PC-3 (cell line): ENCODE data around the gene EGF. TPM values are rescaled to one million over a fixed set of nuclear protein-coding genes. Genes with fewer than 3 reads are reported as not detected.

Source experiments
- ATAC-seq: fragments of 200-7000 bp; cut with Tn5 transposase; 2 replicates; pipeline ENCODE4 v1.9.1; 2020; ENCODE audit warnings: mild to moderate bottlenecking, moderate library complexity
- BruUV-seq: library from RNA; stranded (reverse); fragments of 400-500 nt; replicated peaks from 2 replicates; lab custom pipeline; 2021; lab: Mats Ljungman, UMichigan
- CTCF ChIA-PET: fragments of 300-600 bp; sonication (Branson Sonifier 250); formaldehyde crosslinking; loops from one replicate; lab custom pipeline; 2022; ENCODE audit warnings: antibody characterized with exemption; lab: Charles Lee
- POLR2A ChIA-PET: fragments of 300-600 bp; sonication (Branson Sonifier 250); formaldehyde crosslinking; loops from one replicate; lab custom pipeline; 2022; ENCODE audit warnings: antibody characterized with exemption; ENCODE audit not compliant: unreplicated experiment; lab: Charles Lee
- DNase-seq: peaks from one replicate; pipeline ENCODE4 v3.0.0-alpha.2; 2015
- H2AFZ ChIP-seq: fragments of 300-600 bp; sonication (generic); 2 replicates; pipeline ENCODE4 v1.6.0; 2016; ENCODE audit warnings: antibody characterized with exemption, low read length
- H3F3A ChIP-seq: fragments of 300-600 bp; sonication (generic); one replicate; pipeline ENCODE4 v1.6.0; 2017; ENCODE audit warnings: antibody characterized with exemption, low read length, control low read depth, mild to moderate bottlenecking; ENCODE audit not compliant: unreplicated experiment
- H3K27ac ChIP-seq: fragments of 300-600 bp; sonication (generic); 2 replicates; pipeline ENCODE4 v1.5.1; 2016; ENCODE audit warnings: mild to moderate bottlenecking, low read length
- H3K27me3 ChIP-seq: fragments of 300-600 bp; sonication (generic); 2 replicates; pipeline ENCODE4 v1.6.1; 2016; ENCODE audit warnings: low read length, mixed read lengths
- H3K36me3 ChIP-seq: fragments of 300-600 bp; sonication (generic); 2 replicates; pipeline ENCODE4 v1.6.1; 2016; ENCODE audit warnings: low read depth, mixed run types, low read length, mixed read lengths
- H3K4me1 ChIP-seq: fragments of 300-600 bp; sonication (generic); 2 replicates; pipeline ENCODE4 v1.5.1; 2016; ENCODE audit warnings: low read length; ENCODE audit not compliant: insufficient read depth
- H3K4me2 ChIP-seq: fragments of 300-600 bp; sonication (generic); 2 replicates; pipeline ENCODE4 v1.6.0; 2016; ENCODE audit warnings: low read length
- H3K4me3 ChIP-seq: fragments of 300-600 bp; sonication (generic); 2 replicates; pipeline ENCODE4 v1.5.1; 2016; ENCODE audit warnings: mild to moderate bottlenecking, low read length, mixed read lengths
- H3K79me2 ChIP-seq: fragments of 300-600 bp; sonication (generic); 2 replicates; pipeline ENCODE4 v1.6.1; 2017; ENCODE audit warnings: low read length, mixed read lengths
- H3K9ac ChIP-seq: fragments of 300-600 bp; sonication (generic); 2 replicates; pipeline ENCODE4 v1.6.0; 2016; ENCODE audit warnings: mild to moderate bottlenecking, low read length
- H3K9me2 ChIP-seq: fragments of 300-600 bp; sonication (generic); replicated peaks from 2 replicates; pipeline ENCODE4 v1.6.1; 2016; ENCODE audit warnings: mixed run types, low read length, mixed read lengths
- H3K9me3 ChIP-seq: fragments of 300-600 bp; sonication (generic); 2 replicates; pipeline ENCODE4 v1.6.1; 2016; ENCODE audit warnings: low read length, mixed read lengths
- H4K20me1 ChIP-seq: fragments of 300-600 bp; sonication (generic); 2 replicates; pipeline ENCODE4 v1.6.1; 2016; ENCODE audit warnings: low read length, mixed read lengths
- CTCF ChIP-seq: fragments of 300-600 bp; sonication (generic); conservative IDR thresholded peaks from 2 replicates; pipeline ENCODE4 v1.5.1; 2017; ENCODE audit warnings: antibody characterized with exemption, low read depth, mild to moderate bottlenecking, low read length
- EZH2 ChIP-seq: fragments of 300-600 bp; sonication (generic); IDR thresholded peaks from one replicate; pipeline ENCODE4 v1.6.1; 2017; ENCODE audit warnings: antibody characterized with exemption, mild to moderate bottlenecking, low read length; ENCODE audit not compliant: unreplicated experiment
- EZH2phosphoT487 ChIP-seq: fragments of 300-600 bp; sonication (generic); IDR thresholded peaks from 2 replicates; pipeline ENCODE4 v1.6.1; 2018; ENCODE audit warnings: mild to moderate bottlenecking, antibody characterized with exemption, low read length, borderline replicate concordance
- intact Hi-C: fragments of 100-400 bp; cut with micrococcal nuclease; formaldehyde crosslinking; loops from 2 replicates; pipeline ENCODE4 v1.9.0; 2023
- total RNA-seq: library from RNA; depleted of rRNA; stranded (reverse); fragments of >200 nt; gene quantifications from 2 replicates; pipeline ENCODE4 v1.2.3, GENCODE V29; 2014

Gene EGF
- total RNA-seq, 1 experiment from 2014 or later = 6.1 TPM

- intact Hi-C loops = no loop called here
- ATAC-seq (no peak), DNase-seq (no peak)
- CTCF ChIA-PET = interaction anchor here (0.6 kb wide), 1 partner anchor 322 kb away, joined by 7 read pairs; the partner anchor contains the start of gene CASP6
- Histone ChIP-seq H3K27ac (no peak overlapping the region), H3K4me1 (no peaks in the 10 kb centered on the region), H3F3A (no peaks in the 10 kb centered on the region), H3K36me3 (no peaks in the 10 kb centered on the region), H3K9me2 (no peaks in the 10 kb centered on the region), H3K4me3 (no peak overlapping the region), H3K9me3 (no peaks in the 10 kb centered on the region), H3K27me3 (no peaks in the 10 kb centered on the region), H2AFZ (no peak overlapping the region), H3K79me2 (no peaks in the 10 kb centered on the region), H3K9ac (no peak overlapping the region), H4K20me1 (no peaks in the 10 kb centered on the region), H3K4me2 (no peak overlapping the region)
- no TSS peak for BruUV-seq
- POLR2A ChIA-PET = no interaction called here
- TF ChIP-seq CTCF (no peak), EZH2 (no peak), EZH2phosphoT487 (no peak)
These were observed 113.0 kb downstream of the EGF start for GRCh38 chr4:110025718-110026117.

GRCh38 chr4:110032603-110033002, 119.9 kb downstream of the EGF start:
- Histone ChIP-seq H4K20me1 (no peaks in the 10 kb centered on the region), H3F3A (no peaks in the 10 kb centered on the region), H3K27ac (no peak overlapping the region), H2AFZ (no peak overlapping the region), H3K4me3 (no peak overlapping the region), H3K79me2 (no peaks in the 10 kb centered on the region), H3K27me3 (no peaks in the 10 kb centered on the region), H3K9me2 (no peaks in the 10 kb centered on the region), H3K9me3 (no peaks in the 10 kb centered on the region), H3K4me2 (no peak overlapping the region), H3K9ac (no peak overlapping the region), H3K4me1 (no peaks in the 10 kb centered on the region), H3K36me3 (no peaks in the 10 kb centered on the region)
- ATAC-seq (no peak), DNase-seq (no peak)
- TF ChIP-seq EZH2 (no peak), EZH2phosphoT487 (no peak), CTCF (no peak)
- BruUV-seq = no TSS peak
- ChIA-PET CTCF (no interaction called here), POLR2A (no interaction called here)
- intact Hi-C loops = no loop called here

GRCh38 chr4:110033355-110034025, 120.8 kb downstream of the EGF start:
- H3F3A ChIP-seq = no peaks in the 10 kb centered on the region
- ChIA-PET POLR2A (no interaction called here), CTCF (no interaction called here)
- H3K27ac ChIP-seq = no peak overlapping the region
- H3K27me3 ChIP-seq = no peaks in the 10 kb centered on the region
- no peaks in the 10 kb centered on the region for H3K79me2 ChIP-seq
- no peaks in the 10 kb centered on the region for H3K9me3 ChIP-seq
- no peaks in the 10 kb centered on the region for H4K20me1 ChIP-seq
- intact Hi-C loops = no loop called here
- DNase-seq (no peak), ATAC-seq (no peak)
- H3K4me3 ChIP-seq = no peak overlapping the region
- no peaks in the 10 kb centered on the region for H3K9me2 ChIP-seq
- no peaks in the 10 kb centered on the region for H3K4me1 ChIP-seq
- no peak overlapping the region for H2AFZ ChIP-seq
- no TSS peak for BruUV-seq
- H3K4me2 ChIP-seq = no peak overlapping the region
- no peak overlapping the region for H3K9ac ChIP-seq
- TF ChIP-seq EZH2 (no peak), EZH2phosphoT487 (no peak), CTCF (no peak)
- H3K36me3 ChIP-seq = no peaks in the 10 kb centered on the region
